Mesenchymal stem cell (in vitro differentiated cells and primary cell): ENCODE data around the gene SNAP25.

Experiments
- DNase-seq: peaks from one replicate; pipeline ENCODE4 v3.0.0-alpha.2; 2013
- H2AFZ ChIP-seq: one replicate; pipeline ENCODE4 v1.6.1; 2013; ENCODE audit warnings: low read depth, mild to moderate bottlenecking, control low read depth, inconsistent platforms, low read length, moderate library complexity
- H2AK5ac ChIP-seq: 2 replicates; pipeline ENCODE4 v1.6.1; 2013; ENCODE audit warnings: low read length, moderate library complexity, mild to moderate bottlenecking, inconsistent platforms; ENCODE audit not compliant: severe bottlenecking
- H2BK120ac ChIP-seq: one replicate; pipeline ENCODE4 v1.6.1; 2013; ENCODE audit warnings: low read depth, mild to moderate bottlenecking, inconsistent platforms, low read length, moderate library complexity
- H2BK12ac ChIP-seq, 2 experiments: one replicate each; pipeline ENCODE4 v1.6.1; 2013; ENCODE audit warnings: inconsistent platforms in 2 of 2, low read length in 2 of 2, mild to moderate bottlenecking in 2 of 2, moderate library complexity in 2 of 2, control low read depth in 1 of 2
- H2BK15ac ChIP-seq: one replicate; pipeline ENCODE4 v1.6.1; 2013; ENCODE audit warnings: mild to moderate bottlenecking, low read depth, inconsistent platforms; ENCODE audit not compliant: poor library complexity, severe bottlenecking
- H2BK5ac ChIP-seq: 2 replicates; pipeline ENCODE4 v1.6.1; 2013; ENCODE audit warnings: low read depth, mild to moderate bottlenecking, low read length, control low read depth, inconsistent platforms; ENCODE audit not compliant: poor library complexity, severe bottlenecking
- H3K14ac ChIP-seq, 2 experiments: one replicate each; pipeline ENCODE4 v1.6.1; 2013; ENCODE audit warnings: inconsistent platforms in 2 of 2, low read length in 2 of 2, control low read depth in 1 of 2, mild to moderate bottlenecking in 1 of 2, moderate library complexity in 1 of 2
- H3K18ac ChIP-seq, 2 experiments: one replicate each; pipeline ENCODE4 v1.6.1; 2013; ENCODE audit warnings: inconsistent platforms in 2 of 2, low read length in 2 of 2, control low read depth in 1 of 2, low read depth in 1 of 2, mild to moderate bottlenecking in 1 of 2
- H3K23ac ChIP-seq, 2 experiments: one replicate each; pipeline ENCODE4 v1.6.1; 2013; ENCODE audit warnings: inconsistent platforms in 2 of 2, low read length in 2 of 2, mild to moderate bottlenecking in 2 of 2, moderate library complexity in 2 of 2, control low read depth in 1 of 2
- H3K27ac ChIP-seq: 2 replicates; pipeline ENCODE4 v1.5.1; 2013; ENCODE audit warnings: mild to moderate bottlenecking, moderate library complexity, low read length, control low read depth, inconsistent platforms; ENCODE audit not compliant: poor library complexity, severe bottlenecking
- H3K27me3 ChIP-seq, 2 experiments: 2 replicates each; pipeline versions ENCODE4 v1.6.1 to v1.7.0; 2013; ENCODE audit warnings: low read length in 2 of 2, mild to moderate bottlenecking in 2 of 2, moderate library complexity in 2 of 2, control low read depth in 1 of 2, inconsistent platforms in 1 of 2; ENCODE audit not compliant: control insufficient read depth in 1 of 2, insufficient read depth in 1 of 2
- H3K36me3 ChIP-seq, 2 experiments: 2 replicates each; pipeline versions ENCODE4 v1.6.1 to v1.7.0; 2013; ENCODE audit warnings: low read length in 2 of 2, control low read depth in 1 of 2, inconsistent platforms in 1 of 2, low read depth in 1 of 2, mild to moderate bottlenecking in 1 of 2; ENCODE audit not compliant: insufficient read depth in 2 of 2, control insufficient read depth in 1 of 2
- H3K4ac ChIP-seq, 2 experiments: one replicate each; pipeline ENCODE4 v1.6.1; 2013; ENCODE audit warnings: inconsistent platforms in 2 of 2, low read length in 2 of 2, mild to moderate bottlenecking in 2 of 2, moderate library complexity in 2 of 2, control low read depth in 1 of 2, low read depth in 1 of 2
- H3K4me1 ChIP-seq: 2 replicates; pipeline ENCODE4 v1.6.1; 2013; ENCODE audit warnings: low read depth, low read length, control low read depth; ENCODE audit not compliant: control insufficient read depth, insufficient read depth
- H3K4me2 ChIP-seq: 2 replicates; pipeline ENCODE4 v1.6.1; 2013; ENCODE audit warnings: low read length, mild to moderate bottlenecking, inconsistent platforms; ENCODE audit not compliant: poor library complexity, severe bottlenecking
- H3K4me3 ChIP-seq, 2 experiments: 2 replicates each; pipeline versions ENCODE4 v1.5.1 to v1.7.0; 2013; ENCODE audit warnings: low read length in 2 of 2, mild to moderate bottlenecking in 2 of 2, control low read depth in 1 of 2, low read depth in 1 of 2; ENCODE audit not compliant: insufficient read depth in 1 of 2
- H3K79me1 ChIP-seq: replicated peaks from 2 replicates; pipeline ENCODE4 v1.6.1; 2013; ENCODE audit warnings: mild to moderate bottlenecking, control low read depth, low read length, inconsistent platforms; ENCODE audit not compliant: poor library complexity, severe bottlenecking
- H3K9ac ChIP-seq: 2 replicates; pipeline ENCODE4 v1.7.0; 2013; ENCODE audit warnings: mild to moderate bottlenecking, low read length, moderate library complexity
- H3K9me3 ChIP-seq: 2 replicates; pipeline ENCODE4 v1.7.0; 2013; ENCODE audit warnings: mild to moderate bottlenecking, low read length; ENCODE audit not compliant: control insufficient read depth
- H4K8ac ChIP-seq: one replicate; pipeline ENCODE4 v1.6.1; 2013; ENCODE audit warnings: inconsistent platforms, mild to moderate bottlenecking, low read length, moderate library complexity
- H4K91ac ChIP-seq: one replicate; pipeline ENCODE4 v1.6.1; 2013; ENCODE audit warnings: mild to moderate bottlenecking, low read length, inconsistent platforms
- WGBS: methylation state at CpG from one replicate; pipeline ENCODE4 v1.1.7; 2013; ENCODE audit warnings: mixed read lengths; 5-methylcytosine and 5-hydroxymethylcytosine counted together

Gene SNAP25

GRCh38 chr20:10185741-10186558 is 32.7 kb upstream of the SNAP25 start:
- no peaks in the 10 kb centered on the region for H3K4me1 ChIP-seq

GRCh38 chr20:10190456-10190855 is 28.2 kb upstream of the SNAP25 start:
- Histone ChIP-seq H2AK5ac (no peak overlapping the region), H3K4me1 (no peaks in the 10 kb centered on the region), H2BK15ac (no peak overlapping the region), H3K18ac (no peak overlapping the region), H3K4me2 (no peak overlapping the region), H3K14ac (no peak overlapping the region), H3K27ac (no peak overlapping the region), H3K4ac (no peak overlapping the region), H3K9me3 (peaks cover 7% of the 10 kb centered on the region), H4K8ac (no peak overlapping the region), H3K36me3 (no peaks in the 10 kb centered on the region), H4K91ac (no peak overlapping the region), H3K23ac (no peak overlapping the region), H2BK12ac (no peak overlapping the region), H3K4me3 (no peak overlapping the region), H3K27me3 (peaks cover 0 to 3% of the 10 kb centered on the region in 2 experiments), H2BK120ac (no peak overlapping the region), H2BK5ac (no peak overlapping the region), H2AFZ (no peak overlapping the region), H3K79me1 (no peaks in the 10 kb centered on the region), H3K9ac (no peak overlapping the region)
- 96% methylated on average over 3 of the region's 3 CpGs for WGBS
- no peak for DNase-seq

More at GRCh38 chr20:10185741-10186558, 32.7 kb upstream of the SNAP25 start:
- Histone ChIP-seq H3K9ac (no peak overlapping the region), H3K4me2 (no peak overlapping the region), H3K36me3 (no peaks in the 10 kb centered on the region), H2BK120ac (no peak overlapping the region), H3K14ac (no peak overlapping the region), H3K4me3 (no peak overlapping the region), H2AK5ac (no peak overlapping the region), H3K23ac (no peak overlapping the region), H3K27me3 (no peaks in the 10 kb centered on the region), H4K8ac (no peak overlapping the region), H4K91ac (no peak overlapping the region), H3K18ac (no peak overlapping the region), H3K27ac (no peak overlapping the region), H2BK5ac (no peak overlapping the region), H2AFZ (no peak overlapping the region), H3K79me1 (no peaks in the 10 kb centered on the region), H2BK15ac (no peak overlapping the region), H3K4ac (no peak overlapping the region), H2BK12ac (no peak overlapping the region), H3K9me3 (peaks cover 11% of the 10 kb centered on the region)
- 87% methylated on average over 3 of the region's 3 CpGs for WGBS
- no peak for DNase-seq

GRCh38 chr20:10192171-10192570 is 26.5 kb upstream of the SNAP25 start:
- Histone ChIP-seq H3K9ac (no peak overlapping the region), H2BK5ac (no peak overlapping the region), H4K8ac (no peak overlapping the region), H3K4me3 (no peak overlapping the region), H3K36me3 (no peaks in the 10 kb centered on the region), H2AFZ (no peak overlapping the region), H3K4me2 (no peak overlapping the region), H3K4me1 (no peaks in the 10 kb centered on the region), H3K14ac (no peak overlapping the region), H3K18ac (no peak overlapping the region), H3K79me1 (no peaks in the 10 kb centered on the region), H3K4ac (no peak overlapping the region), H2BK120ac (no peak overlapping the region), H3K9me3 (no peaks in the 10 kb centered on the region), H3K27me3 (peaks cover 0 to 3% of the 10 kb centered on the region in 2 experiments), H3K23ac (no peak overlapping the region), H2BK12ac (no peak overlapping the region), H2BK15ac (no peak overlapping the region), H3K27ac (no peak overlapping the region), H2AK5ac (no peak overlapping the region), H4K91ac (no peak overlapping the region)
- no peak for DNase-seq
- WGBS = no CpG with 5 or more reads among the region's 1 CpG

GRCh38 chr20:10194166-10194565 is 24.5 kb upstream of the SNAP25 start:
- no peak for DNase-seq
- H3K4me1 ChIP-seq = no peaks in the 10 kb centered on the region
- H3K4ac ChIP-seq = no peak overlapping the region
- H3K18ac ChIP-seq = no peak overlapping the region
- H3K4me2 ChIP-seq = no peak overlapping the region
- H3K14ac ChIP-seq = no peak overlapping the region
- H3K27ac ChIP-seq = no peak overlapping the region
- no peak overlapping the region for H4K8ac ChIP-seq
- no peak overlapping the region for H2BK120ac ChIP-seq
- H2BK15ac ChIP-seq = no peak overlapping the region
- no peaks in the 10 kb centered on the region for H3K36me3 ChIP-seq
- H3K79me1 ChIP-seq = no peaks in the 10 kb centered on the region
- no peak overlapping the region for H2AFZ ChIP-seq
- no peak overlapping the region for H3K4me3 ChIP-seq
- WGBS = 84% methylated on average over 2 of the region's 2 CpGs
- no peak overlapping the region for H2BK5ac ChIP-seq
- H3K9me3 ChIP-seq = no peaks in the 10 kb centered on the region
- no peak overlapping the region for H2BK12ac ChIP-seq
- no peak overlapping the region for H3K9ac ChIP-seq
- H3K27me3 ChIP-seq = peaks cover 0 to 3% of the 10 kb centered on the region in 2 experiments
- no peak overlapping the region for H4K91ac ChIP-seq
- H3K23ac ChIP-seq = no peak overlapping the region
- H2AK5ac ChIP-seq = no peak overlapping the region
